HepG2 (cell line): ENCODE measurements around the gene PRKN. TPM values are rescaled to one million over a fixed set of nuclear protein-coding genes. Genes with fewer than 3 reads are reported as not detected.

ENCODE experiments used
- ATAC-seq: fragments of 200-7000 bp; cut with Tn5 transposase; 3 replicates; pipeline ENCODE4 v1.9.1; 2020; ENCODE audit warnings: mild to moderate bottlenecking, moderate library complexity
- BruUV-seq: library from RNA; stranded (reverse); fragments of 400-500 nt; replicated peaks from 2 replicates; lab custom pipeline; 2021; lab: Mats Ljungman, UMichigan
- CTCF ChIA-PET: fragments of 300-600 bp; formaldehyde crosslinking; extraction: SDS; loops from one replicate; lab custom pipeline; 2021; ENCODE audit warnings: low total read pairs, inconsistent platforms, low intra/inter-chr PET ratio; lab: Yijun Ruan, JAX
- POLR2A ChIA-PET: fragments of 350-600 bp; sonication (Branson Sonifier 250); formaldehyde crosslinking; loops from one replicate; lab custom pipeline; 2020; ENCODE audit warnings: antibody characterized with exemption, inconsistent platforms; lab: Yijun Ruan, JAX
- DNase-seq: peaks from one replicate; pipeline ENCODE4 v3.0.0-alpha.2; 2015; ENCODE audit warnings: low spot score
- FAIRE-seq: peaks from 3 replicates; lab custom pipeline; 2011; peaks lifted over from hg19 to GRCh38; lab: Jason Lieb, UNC
- H2AFZ ChIP-seq: one replicate; pipeline ENCODE4 v1.6.1; 2011; ENCODE audit warnings: low read length, inconsistent platforms
- H3K27ac ChIP-seq: fragments of 300-600 bp; 3 replicates; pipeline ENCODE4 v1.8.0; 2011; ENCODE audit warnings: mixed run types, mild to moderate bottlenecking, mixed read lengths, low read length, inconsistent platforms; ENCODE audit not compliant: insufficient read depth; ENCODE audit errors: extremely low read length
- H3K27me3 ChIP-seq, 2 experiments: fragments of 200-600 bp in 1 of 2; 2 replicates in 1 of 2; 3 replicates in 1 of 2; pipeline versions ENCODE4 v1.6.0 to v1.8.0; 2011; ENCODE audit warnings: low read length in 2 of 2, mild to moderate bottlenecking in 2 of 2, moderate library complexity in 2 of 2, inconsistent platforms in 1 of 2; ENCODE audit not compliant: insufficient read depth in 2 of 2, control insufficient read depth in 1 of 2
- H3K36me3 ChIP-seq, 2 experiments: fragments of 200-600 bp in 1 of 2; replicated peaks in 1 of 2; 2 replicates in 1 of 2; 3 replicates in 1 of 2; pipeline versions ENCODE4 v1.5.1 to v1.8.0; 2011; ENCODE audit warnings: low read length in 2 of 2, inconsistent platforms in 1 of 2; ENCODE audit not compliant: insufficient read depth in 2 of 2, control insufficient read depth in 1 of 2
- H3K4me1 ChIP-seq: 2 replicates; pipeline ENCODE4 v1.5.1; 2012; ENCODE audit warnings: low read length, inconsistent platforms; ENCODE audit not compliant: insufficient read depth
- H3K4me2 ChIP-seq: 2 replicates; pipeline ENCODE4 v1.6.0; 2011; ENCODE audit warnings: low read depth, low read length, inconsistent platforms
- H3K4me3 ChIP-seq, 3 experiments: fragments of 200-600 bp in 1 of 3; sonication (generic), shearing (Covaris generic) in 1 of 3; replicated peaks in 1 of 3; 2 replicates each; pipeline ENCODE4 v1.5.1; 2011 to 2016; ENCODE audit warnings: low read length in 3 of 3, inconsistent platforms in 2 of 3, low read depth in 2 of 3, mild to moderate bottlenecking in 2 of 3, control low read depth in 1 of 3, mixed read lengths in 1 of 3; ENCODE audit not compliant: insufficient read depth in 1 of 3
- H3K79me2 ChIP-seq: one replicate; pipeline ENCODE4 v1.6.1; 2011; ENCODE audit warnings: low read length, inconsistent platforms; ENCODE audit not compliant: insufficient read depth
- H3K9ac ChIP-seq: 2 replicates; pipeline ENCODE4 v1.6.0; 2011; ENCODE audit warnings: mild to moderate bottlenecking, low read depth, low read length, inconsistent platforms; ENCODE audit not compliant: insufficient read depth
- H3K9me3 ChIP-seq: 2 replicates; pipeline ENCODE4 v1.5.1; 2012; ENCODE audit warnings: mild to moderate bottlenecking, low read length
- H4K20me1 ChIP-seq: 2 replicates; pipeline ENCODE4 v1.6.0; 2011; ENCODE audit warnings: inconsistent platforms, mild to moderate bottlenecking, low read length, moderate library complexity; ENCODE audit not compliant: insufficient read depth
- BORCS8-MEF2B ChIP-seq: sonication (generic); formaldehyde crosslinking; IDR thresholded peaks from 2 replicates; pipeline ENCODE4 v1.8.0; 2022; ENCODE audit warnings: mild to moderate bottlenecking, missing genetic modification reagents
- CHD4 ChIP-seq: fragments of 200-600 bp; sonication (generic); IDR thresholded peaks from 2 replicates; pipeline ENCODE4 v1.7.0; 2017; ENCODE audit warnings: mild to moderate bottlenecking, low read length, borderline replicate concordance
- CREB1 ChIP-seq, 2 experiments: fragments of 450-650 bp in 1 of 2; IDR thresholded peaks; 2 replicates each; pipeline ENCODE4 v1.6.1; 2016 to 2017; ENCODE audit warnings: control low read depth in 1 of 2, mild to moderate bottlenecking in 1 of 2, missing compliant biosample characterization in 1 of 2, missing genetic modification characterization in 1 of 2
- REST ChIP-seq, 2 experiments: IDR thresholded peaks; 2 replicates each; pipeline ENCODE4 v1.6.1; 2011 to 2012; ENCODE audit warnings: low read length in 2 of 2, borderline replicate concordance in 1 of 2, low read depth in 1 of 2, mild to moderate bottlenecking in 1 of 2, moderate library complexity in 1 of 2
- ZNF878 ChIP-seq: sonication (generic); formaldehyde crosslinking; IDR thresholded peaks from 2 replicates; pipeline ENCODE4 v1.8.1; 2023; ENCODE audit warnings: mild to moderate bottlenecking, missing genetic modification reagents, moderate library complexity
- ZUFSP ChIP-seq: sonication (generic); formaldehyde crosslinking; IDR thresholded peaks from 2 replicates; pipeline ENCODE4 v1.9.0; 2021; ENCODE audit warnings: missing genetic modification reagents, mild to moderate bottlenecking, borderline replicate concordance
- in situ Hi-C: cut with HindIII; loops from 2 replicates; pipeline ENCODE4 v1.10.0; 2017; ENCODE audit warnings: low pct_unique_long_range_greater_than_20kb; ENCODE audit not compliant: extremely low pct_ligation_motif_present
- intact Hi-C: fragments of 100-400 bp; cut with micrococcal nuclease; formaldehyde crosslinking; loops from one replicate; pipeline ENCODE4 v1.10.0; 2022; ENCODE audit not compliant: unreplicated experiment
- polyA plus RNA-seq, 8 experiments: library from polyadenylated mRNA; depleted of rRNA in 3 of 8; stranded (reverse) in 7 of 8; unstranded in 1 of 8; fragments of >200 nt; fragmentation: Illumina TruSeq in 4 of 8; extraction: Trizol in 4 of 8; gene quantifications; 2 replicates each; pipeline versions ENCODE4 v1.2.1 to v1.2.3, GENCODE V29; 2011 to 2016; ENCODE audit warnings: low read depth in 4 of 8, missing spikeins in 1 of 8, mixed read lengths in 1 of 8; ENCODE audit not compliant: insufficient read depth in 1 of 8
- total RNA-seq, 5 experiments: library from RNA; depleted of rRNA; stranded (reverse); fragments of >200 nt; fragmentation: Illumina TruSeq; extraction: Trizol; gene quantifications; 2 replicates each; pipeline ENCODE4 v1.2.3, GENCODE V29; 2016; ENCODE audit warnings: low read depth in 1 of 5

The PRKN gene
- total and polyA plus RNA-seq, 2 of the 13 experiments (the other 11 are each of a cell fraction or from before 2014, with no cell fraction given): 0.31 to 0.44 TPM

DNA sequence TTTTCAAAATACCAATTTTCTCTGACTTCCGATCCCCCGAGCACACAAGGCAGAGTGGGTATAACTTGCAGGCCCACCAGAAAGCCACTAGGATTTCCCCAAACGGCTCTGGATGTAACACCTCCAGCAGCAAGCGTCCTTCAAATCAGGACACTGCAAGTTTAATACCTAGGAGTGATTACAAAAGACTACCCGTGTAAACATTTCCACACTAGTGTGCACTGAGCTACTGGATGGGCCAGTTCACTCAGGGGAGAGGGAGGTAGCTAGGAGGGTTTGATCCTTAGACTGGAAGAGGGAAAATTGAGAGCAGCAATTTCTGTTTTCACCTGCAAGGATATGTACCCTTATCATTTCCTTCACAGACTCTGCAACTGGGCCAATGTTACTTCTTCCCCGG lies 1361.9 kb downstream of the PRKN start (continued):
- TF ChIP-seq REST (IDR thresholded peaks at IDR 0.05; ENCODE audit: borderline replicate concordance in 1 of 2, low read depth in 1 of 2, low read length in 2 of 2) (no peak), CREB1 (IDR thresholded peaks at IDR 0.05) (no peak), CREB1 (CRISPR knock-in tag; IDR thresholded peaks at IDR 0.05) (no peak), ZNF878 (CRISPR knock-in tag) (no peak)

- intact Hi-C loops: no loop called here
- no peak for FAIRE-seq
- Histone ChIP-seq H3K4me3 (no peak overlapping the region), H3K4me2 (no peak overlapping the region), H3K4me1 (peaks cover 7% of the 10 kb centered on the region), H4K20me1 (no peaks in the 10 kb centered on the region), H3K79me2 (no peaks in the 10 kb centered on the region), H3K27ac (no peak overlapping the region), H3K9ac (no peak overlapping the region), H3K27me3 (0 out of 5 replicates have a peak, but pooled peaks cover 0 to 4% of the 10 kb centered on the region in 2 experiments), H2AFZ (no peak overlapping the region), H3K9me3 (peaks cover 19% of the 10 kb centered on the region), H3K36me3 (no peaks in the 10 kb centered on the region)
- no peak for ATAC-seq
- in situ Hi-C loops: loop anchor here (25.0 kb wide), 1 partner anchor 626 kb away; no protein-coding TSS in a partner anchor
- no peak for DNase-seq
- 0 out of 2 replicates have a peak, but pooled peaks have one; percentile 57 for TF ChIP-seq CHD4
- TF ChIP-seq BORCS8-MEF2B (CRISPR knock-in tag): no peak
- no peak for TF ChIP-seq ZUFSP
- BruUV-seq: no TSS peak
- ChIA-PET POLR2A (no interaction called here), CTCF (no interaction called here)
These were observed 1364.3 kb downstream of the PRKN start for GRCh38 chr6:161363286-161363685.
